MCF 10A (cell line): ENCODE measurements around the gene TUBGCP2. TPM values are rescaled to one million over a fixed set of nuclear protein-coding genes. Genes with fewer than 3 reads are reported as not detected.
A peak's percentile ranks its signal among the peaks of the same experiment; 100 is the strongest.

Source experiments
- BruUV-seq: library from RNA; stranded (reverse); fragments of 400-500 nt; replicated peaks from 2 replicates; lab custom pipeline; 2021; lab: Mats Ljungman, UMichigan
- CTCF ChIA-PET: fragments of 300-600 bp; sonication (Branson Sonifier 250); formaldehyde crosslinking; extraction: SDS; loops from one replicate; lab custom pipeline; 2021; ENCODE audit warnings: antibody characterized with exemption, inconsistent platforms; lab: Yijun Ruan, JAX
- POLR2A ChIA-PET: fragments of 300-600, 350-650 bp; sonication (Branson Sonifier 250); formaldehyde crosslinking; extraction: SDS; loops from one replicate; lab custom pipeline; 2020; ENCODE audit warnings: antibody characterized with exemption, inconsistent platforms; lab: Yijun Ruan, JAX
- DNase-seq: peaks from one replicate; pipeline ENCODE4 v3.0.0-alpha.2; 2018; ENCODE audit not compliant: unreplicated experiment
- H3K27ac Mint-ChIP-seq: one replicate; pipeline ENCODE4 v1.8.0; 2022; ENCODE audit warnings: mild to moderate bottlenecking, low read depth, mixed read lengths; ENCODE audit not compliant: unreplicated experiment
- H3K27me3 Mint-ChIP-seq: one replicate; pipeline ENCODE4 v1.8.0; 2022; ENCODE audit warnings: mixed read lengths; ENCODE audit not compliant: insufficient read depth, unreplicated experiment
- H3K36me3 Mint-ChIP-seq: one replicate; pipeline ENCODE4 v1.8.0; 2022; ENCODE audit warnings: mild to moderate bottlenecking, moderate library complexity, mixed read lengths; ENCODE audit not compliant: insufficient read depth, unreplicated experiment
- H3K4me1 Mint-ChIP-seq: one replicate; pipeline ENCODE4 v1.8.0; 2022; ENCODE audit warnings: mixed read lengths; ENCODE audit not compliant: insufficient read depth, unreplicated experiment
- H3K4me3 Mint-ChIP-seq: one replicate; pipeline ENCODE4 v1.8.0; 2022; ENCODE audit warnings: mild to moderate bottlenecking, moderate library complexity, mixed read lengths; ENCODE audit not compliant: unreplicated experiment
- H3K9me3 Mint-ChIP-seq: one replicate; pipeline ENCODE4 v1.8.0; 2022; ENCODE audit warnings: mixed read lengths; ENCODE audit not compliant: unreplicated experiment
- CTCF ChIP-seq: fragments of 200-600 bp; IDR thresholded peaks from one replicate; pipeline ENCODE4 v1.8.0; 2022; ENCODE audit warnings: antibody characterized with exemption, mild to moderate bottlenecking; ENCODE audit not compliant: unreplicated experiment
- intact Hi-C: fragments of 100-400 bp; cut with micrococcal nuclease; formaldehyde crosslinking; loops from 2 replicates; pipeline ENCODE4 v1.14.1; 2022
- total RNA-seq: library from RNA; stranded (reverse); gene quantifications from 2 replicates; pipeline ENCODE4 v1.2.3, GENCODE V29; 2022

The TUBGCP2 gene
- total RNA-seq, 1 experiment from 2014 or later = 95.9 TPM

DNA sequence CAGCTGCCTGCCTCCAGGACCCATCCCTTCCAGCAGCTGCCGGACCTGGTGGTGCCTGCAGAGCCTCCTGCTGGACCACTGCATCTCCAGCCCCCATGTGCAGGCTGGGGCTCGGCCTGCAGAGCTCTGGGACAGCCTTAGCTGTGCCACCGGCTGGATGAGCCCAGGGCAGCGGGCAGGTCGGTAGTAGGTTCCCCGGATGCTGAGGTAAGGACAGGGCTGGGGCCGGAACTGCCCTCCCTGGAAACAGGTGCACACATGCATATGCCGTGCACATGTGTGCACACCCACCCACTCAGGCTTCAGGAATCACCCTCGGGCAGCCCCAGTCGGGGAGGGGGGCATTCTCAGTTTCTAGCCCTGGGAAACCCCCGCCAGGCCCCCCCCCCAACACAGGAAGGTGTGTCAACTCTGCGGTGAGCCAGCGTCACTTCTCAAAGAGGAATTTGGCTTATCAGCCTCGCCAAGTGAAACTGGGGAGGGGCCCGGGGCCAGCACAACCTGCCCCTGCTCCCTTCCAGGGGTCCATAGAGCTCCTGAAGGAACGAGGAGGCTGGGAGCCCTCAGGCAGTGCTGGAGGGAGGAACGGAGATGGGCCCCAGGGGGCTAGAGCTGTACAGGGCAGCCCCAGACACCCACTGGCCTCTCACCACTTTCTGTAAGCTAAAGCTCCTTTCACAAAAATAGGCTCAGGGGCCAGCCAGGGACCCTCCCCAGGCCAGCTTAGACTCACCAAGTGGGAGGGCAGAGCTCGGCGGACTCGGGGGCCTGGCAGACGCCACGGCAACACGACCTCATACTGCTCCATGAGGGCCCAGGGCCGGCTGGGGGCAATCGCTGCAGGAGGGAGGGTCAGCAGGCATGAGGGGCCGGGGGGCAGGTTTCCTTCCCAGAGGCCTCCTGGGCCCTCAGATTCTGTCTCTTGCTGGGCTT lies 33.7 kb downstream of the TUBGCP2 start:
- H3K27me3 Mint-ChIP-seq = no peaks in the 10 kb centered on the region
- peaks cover 12% of the 10 kb centered on the region for H3K36me3 Mint-ChIP-seq
- TF ChIP-seq CTCF = no peak
- POLR2A ChIA-PET = interaction anchor here (1.1 to 4.7 kb wide), 4 partner anchors 11 to 18 kb away, joined by 3 to 45 read pairs (median 4); no protein-coding TSS in a partner anchor
- peak overlapping the region; percentile 40 for H3K4me3 Mint-ChIP-seq
- CTCF ChIA-PET = interaction anchor here (0.6 to 1.3 kb wide), 7 partner anchors 9 to 888 kb away, joined by 3 to 5 read pairs (median 3); partner anchors contain the start of gene FUOM
- intact Hi-C loops = no loop called here
- H3K27ac Mint-ChIP-seq = peak overlapping the region; percentile 77
- no peaks in the 10 kb centered on the region for H3K9me3 Mint-ChIP-seq
- no TSS peak for BruUV-seq
- peaks cover 16% of the 10 kb centered on the region for H3K4me1 Mint-ChIP-seq
- peak; percentile 81 for DNase-seq

GRCh38 chr10:133273534-133274143 lies 35.0 kb downstream of the TUBGCP2 start:
- ChIA-PET POLR2A (no interaction called here), CTCF (interaction anchor here (0.8 kb wide), 1 partner anchor 33 kb away, joined by 3 read pairs; no protein-coding TSS in a partner anchor)
- Mint-ChIP-seq H3K4me1 (peaks cover 12% of the 10 kb centered on the region), H3K36me3 (peaks cover 6% of the 10 kb centered on the region), H3K27me3 (no peaks in the 10 kb centered on the region), H3K9me3 (no peaks in the 10 kb centered on the region), H3K27ac (no peak overlapping the region), H3K4me3 (no peak overlapping the region)
- DNase-seq = no peak
- intact Hi-C loops = no loop called here
- no TSS peak for BruUV-seq
- TF ChIP-seq CTCF = no peak

- DNase-seq = no peak
- Mint-ChIP-seq H3K4me1 (peaks cover 6% of the 10 kb centered on the region), H3K27me3 (no peaks in the 10 kb centered on the region), H3K27ac (no peak overlapping the region), H3K36me3 (no peaks in the 10 kb centered on the region), H3K9me3 (no peaks in the 10 kb centered on the region), H3K4me3 (no peak overlapping the region)
- TF ChIP-seq CTCF = no peak
- BruUV-seq = no TSS peak
- intact Hi-C loops = no loop called here
- ChIA-PET CTCF (no interaction called here), POLR2A (no interaction called here)
Measured at GRCh38 chr10:133272964-133273420, 35.7 kb downstream of the TUBGCP2 start.
